Astrocyte (in vitro differentiated cells and primary cell): Measurements from ENCODE around the gene SOX18.

Experiments
- EZH2 ChIP-seq: IDR thresholded peaks from 2 replicates; pipeline ENCODE4 v1.6.1; 2012; ENCODE audit warnings: mild to moderate bottlenecking, low read length, inconsistent platforms; ENCODE audit not compliant: insufficient read depth
- TF ChIP-seq, protein P1 (sequence below): IDR thresholded peaks from 2 replicates; pipeline ENCODE4 v1.5.1; 2011; ENCODE audit warnings: low read depth, mild to moderate bottlenecking, inconsistent platforms, low read length, moderate library complexity; ENCODE audit not compliant: insufficient read depth

DNA sequence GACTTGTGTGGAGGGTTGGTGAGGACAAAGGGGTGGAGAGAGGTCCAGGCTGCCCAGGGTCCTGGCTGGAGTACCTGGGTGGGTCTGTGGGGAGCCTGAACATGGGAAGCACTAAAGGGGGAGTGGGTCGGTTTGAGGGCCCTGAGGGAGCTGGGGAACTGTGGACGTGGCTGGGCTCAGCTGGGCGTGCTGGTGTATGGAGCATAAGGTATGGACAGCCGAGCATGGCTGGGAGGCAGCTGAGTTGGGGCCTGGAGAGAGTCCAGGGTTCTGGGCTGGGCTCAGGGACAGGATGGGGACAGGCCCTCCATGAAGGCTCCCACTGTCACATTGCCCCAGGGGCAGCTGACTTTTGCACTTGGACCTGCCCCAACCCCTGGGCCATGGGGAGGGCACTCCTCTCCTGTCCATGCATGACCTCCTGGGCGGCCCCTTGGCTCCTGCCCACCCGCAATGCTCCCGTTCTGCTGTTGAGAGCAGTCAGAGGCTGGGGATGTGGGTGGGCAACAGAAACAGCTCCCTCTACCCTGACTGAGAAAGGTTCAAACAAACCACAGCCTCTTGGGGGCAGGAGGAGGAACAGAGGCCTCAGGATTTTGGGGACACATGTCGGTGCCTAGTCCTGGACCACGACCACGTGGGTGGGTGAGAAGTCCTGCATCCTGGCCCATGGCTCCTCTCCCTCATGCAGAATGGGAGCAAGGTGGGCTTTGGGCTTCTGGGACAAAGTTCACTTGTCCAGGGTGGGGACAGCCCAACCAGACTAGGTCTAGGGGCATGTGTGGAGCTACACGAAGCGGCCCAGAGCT is 9.0 kb downstream of the SOX18 start:
- TF ChIP-seq, protein P1, sequence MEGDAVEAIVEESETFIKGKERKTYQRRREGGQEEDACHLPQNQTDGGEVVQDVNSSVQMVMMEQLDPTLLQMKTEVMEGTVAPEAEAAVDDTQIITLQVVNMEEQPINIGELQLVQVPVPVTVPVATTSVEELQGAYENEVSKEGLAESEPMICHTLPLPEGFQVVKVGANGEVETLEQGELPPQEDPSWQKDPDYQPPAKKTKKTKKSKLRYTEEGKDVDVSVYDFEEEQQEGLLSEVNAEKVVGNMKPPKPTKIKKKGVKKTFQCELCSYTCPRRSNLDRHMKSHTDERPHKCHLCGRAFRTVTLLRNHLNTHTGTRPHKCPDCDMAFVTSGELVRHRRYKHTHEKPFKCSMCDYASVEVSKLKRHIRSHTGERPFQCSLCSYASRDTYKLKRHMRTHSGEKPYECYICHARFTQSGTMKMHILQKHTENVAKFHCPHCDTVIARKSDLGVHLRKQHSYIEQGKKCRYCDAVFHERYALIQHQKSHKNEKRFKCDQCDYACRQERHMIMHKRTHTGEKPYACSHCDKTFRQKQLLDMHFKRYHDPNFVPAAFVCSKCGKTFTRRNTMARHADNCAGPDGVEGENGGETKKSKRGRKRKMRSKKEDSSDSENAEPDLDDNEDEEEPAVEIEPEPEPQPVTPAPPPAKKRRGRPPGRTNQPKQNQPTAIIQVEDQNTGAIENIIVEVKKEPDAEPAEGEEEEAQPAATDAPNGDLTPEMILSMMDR = no peak
- TF ChIP-seq EZH2 = no peak
